HL-60 (cell line): ENCODE measurements around the gene GNG12.

ENCODE experiments used
- POLR2AphosphoS5 ChIP-seq: IDR thresholded peaks from 2 replicates; pipeline ENCODE4 v1.6.1; 2012; ENCODE audit warnings: low read depth
- SPI1 ChIP-seq: IDR thresholded peaks from 2 replicates; pipeline ENCODE4 v1.6.1; 2012; ENCODE audit warnings: low read depth, mild to moderate bottlenecking, borderline replicate concordance
- TF ChIP-seq, protein P1 (sequence below): IDR thresholded peaks from one replicate; pipeline ENCODE4 v1.5.1; 2011; ENCODE audit warnings: low read length, control low read depth, inconsistent platforms; ENCODE audit not compliant: insufficient read depth
- TF ChIP-seq, protein P2 (sequence below): IDR thresholded peaks from 2 replicates; pipeline ENCODE4 v1.6.1; 2012; ENCODE audit warnings: low read depth; ENCODE audit not compliant: insufficient replicate concordance

DNA sequence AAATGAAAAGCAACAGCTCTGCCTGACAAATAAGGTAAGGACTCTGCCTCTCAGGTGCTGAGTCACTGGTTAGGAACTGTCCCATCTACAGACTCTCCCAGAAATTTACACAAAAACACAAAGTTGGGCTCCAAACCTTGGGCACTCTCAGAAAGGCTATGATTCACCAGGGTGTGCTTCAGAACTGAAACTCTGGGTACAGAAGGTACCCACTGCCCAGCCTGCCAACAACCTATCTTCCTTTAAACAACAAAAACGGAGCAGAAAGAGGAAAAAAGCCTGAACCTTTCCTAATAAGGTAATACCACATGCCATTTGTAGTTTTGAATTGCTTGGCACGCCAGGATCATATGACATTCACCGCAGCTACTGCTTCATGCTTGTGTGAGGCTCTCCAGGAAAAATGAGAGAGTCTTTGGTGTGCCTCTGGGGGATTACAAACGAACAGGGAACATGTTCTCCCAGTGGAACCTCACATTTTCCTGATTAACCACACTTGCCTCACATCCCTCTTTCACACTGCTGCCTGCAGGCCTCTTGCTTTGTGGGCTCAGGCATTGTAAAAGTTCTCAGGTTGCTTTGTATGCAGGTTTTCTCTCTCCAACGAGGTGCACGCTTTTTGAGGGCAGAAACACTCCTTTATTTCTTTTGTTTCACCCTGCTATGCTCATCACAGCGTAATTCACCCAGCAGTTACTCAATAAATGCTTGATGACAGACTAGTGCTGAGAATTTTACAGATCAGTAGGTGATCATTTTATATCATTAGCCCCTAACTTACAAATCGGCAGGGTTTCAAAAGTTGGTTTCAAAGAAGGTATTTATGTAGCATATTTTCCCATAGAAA, 83.2 kb downstream of the GNG12 start:
- TF ChIP-seq, protein P1, sequence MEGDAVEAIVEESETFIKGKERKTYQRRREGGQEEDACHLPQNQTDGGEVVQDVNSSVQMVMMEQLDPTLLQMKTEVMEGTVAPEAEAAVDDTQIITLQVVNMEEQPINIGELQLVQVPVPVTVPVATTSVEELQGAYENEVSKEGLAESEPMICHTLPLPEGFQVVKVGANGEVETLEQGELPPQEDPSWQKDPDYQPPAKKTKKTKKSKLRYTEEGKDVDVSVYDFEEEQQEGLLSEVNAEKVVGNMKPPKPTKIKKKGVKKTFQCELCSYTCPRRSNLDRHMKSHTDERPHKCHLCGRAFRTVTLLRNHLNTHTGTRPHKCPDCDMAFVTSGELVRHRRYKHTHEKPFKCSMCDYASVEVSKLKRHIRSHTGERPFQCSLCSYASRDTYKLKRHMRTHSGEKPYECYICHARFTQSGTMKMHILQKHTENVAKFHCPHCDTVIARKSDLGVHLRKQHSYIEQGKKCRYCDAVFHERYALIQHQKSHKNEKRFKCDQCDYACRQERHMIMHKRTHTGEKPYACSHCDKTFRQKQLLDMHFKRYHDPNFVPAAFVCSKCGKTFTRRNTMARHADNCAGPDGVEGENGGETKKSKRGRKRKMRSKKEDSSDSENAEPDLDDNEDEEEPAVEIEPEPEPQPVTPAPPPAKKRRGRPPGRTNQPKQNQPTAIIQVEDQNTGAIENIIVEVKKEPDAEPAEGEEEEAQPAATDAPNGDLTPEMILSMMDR, result no peak
- TF ChIP-seq POLR2AphosphoS5 (no peak), SPI1 (no peak)
- TF ChIP-seq, protein P2, sequence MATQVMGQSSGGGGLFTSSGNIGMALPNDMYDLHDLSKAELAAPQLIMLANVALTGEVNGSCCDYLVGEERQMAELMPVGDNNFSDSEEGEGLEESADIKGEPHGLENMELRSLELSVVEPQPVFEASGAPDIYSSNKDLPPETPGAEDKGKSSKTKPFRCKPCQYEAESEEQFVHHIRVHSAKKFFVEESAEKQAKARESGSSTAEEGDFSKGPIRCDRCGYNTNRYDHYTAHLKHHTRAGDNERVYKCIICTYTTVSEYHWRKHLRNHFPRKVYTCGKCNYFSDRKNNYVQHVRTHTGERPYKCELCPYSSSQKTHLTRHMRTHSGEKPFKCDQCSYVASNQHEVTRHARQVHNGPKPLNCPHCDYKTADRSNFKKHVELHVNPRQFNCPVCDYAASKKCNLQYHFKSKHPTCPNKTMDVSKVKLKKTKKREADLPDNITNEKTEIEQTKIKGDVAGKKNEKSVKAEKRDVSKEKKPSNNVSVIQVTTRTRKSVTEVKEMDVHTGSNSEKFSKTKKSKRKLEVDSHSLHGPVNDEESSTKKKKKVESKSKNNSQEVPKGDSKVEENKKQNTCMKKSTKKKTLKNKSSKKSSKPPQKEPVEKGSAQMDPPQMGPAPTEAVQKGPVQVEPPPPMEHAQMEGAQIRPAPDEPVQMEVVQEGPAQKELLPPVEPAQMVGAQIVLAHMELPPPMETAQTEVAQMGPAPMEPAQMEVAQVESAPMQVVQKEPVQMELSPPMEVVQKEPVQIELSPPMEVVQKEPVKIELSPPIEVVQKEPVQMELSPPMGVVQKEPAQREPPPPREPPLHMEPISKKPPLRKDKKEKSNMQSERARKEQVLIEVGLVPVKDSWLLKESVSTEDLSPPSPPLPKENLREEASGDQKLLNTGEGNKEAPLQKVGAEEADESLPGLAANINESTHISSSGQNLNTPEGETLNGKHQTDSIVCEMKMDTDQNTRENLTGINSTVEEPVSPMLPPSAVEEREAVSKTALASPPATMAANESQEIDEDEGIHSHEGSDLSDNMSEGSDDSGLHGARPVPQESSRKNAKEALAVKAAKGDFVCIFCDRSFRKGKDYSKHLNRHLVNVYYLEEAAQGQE, result no peak
